GM20431 (cell line): ENCODE measurements around the gene ADGRG6.

Experiments used
- in situ Hi-C: fragments of 300-500 bp; cut with MseI, MboI; formaldehyde crosslinking; loops from one replicate; pipeline ENCODE4 v1.15.0; 2020; ENCODE audit warnings: low sequenced_read_pairs; ENCODE audit not compliant: unreplicated experiment

The ADGRG6 gene

DNA sequence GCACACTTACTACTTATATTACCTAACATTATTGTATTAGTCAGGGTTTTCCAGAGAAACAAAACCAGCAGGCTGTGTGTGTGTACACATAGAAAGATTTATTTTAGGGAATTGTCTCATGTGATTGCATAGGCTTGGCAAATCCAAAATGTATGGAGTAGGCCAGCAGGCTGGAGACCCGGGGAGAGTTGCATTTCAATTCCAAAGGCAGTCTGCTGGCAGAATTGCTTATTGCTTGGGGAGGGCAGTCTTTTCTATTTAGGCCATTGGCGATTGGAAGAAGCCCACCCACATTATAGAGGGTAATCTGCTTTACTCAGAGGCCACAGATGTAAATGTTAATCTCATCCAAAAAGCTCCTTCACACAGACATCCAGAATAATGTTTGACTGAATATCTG lies 157.0 kb downstream of the ADGRG6 start:
- in situ Hi-C loops, result no loop called here

DNA sequence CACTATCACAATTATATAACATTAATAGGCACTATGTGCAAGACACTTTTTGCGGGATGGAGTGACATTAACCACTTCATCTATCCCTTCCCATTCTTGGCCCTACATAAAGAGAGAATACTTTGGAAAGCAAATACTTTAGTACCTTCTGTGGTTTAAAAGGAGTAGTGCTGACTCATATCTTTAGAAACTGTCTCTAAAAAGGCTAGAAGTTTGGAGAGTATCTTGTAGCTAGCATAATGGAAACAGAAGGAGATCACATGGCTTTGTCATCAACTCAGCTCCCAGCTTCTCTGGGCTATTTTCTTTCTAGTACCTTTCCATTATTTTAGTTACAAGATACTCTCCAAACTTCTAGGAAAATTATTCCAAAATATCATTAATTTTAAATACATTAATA lies 157.5 kb downstream of the ADGRG6 start:
- in situ Hi-C loops, result no loop called here

DNA sequence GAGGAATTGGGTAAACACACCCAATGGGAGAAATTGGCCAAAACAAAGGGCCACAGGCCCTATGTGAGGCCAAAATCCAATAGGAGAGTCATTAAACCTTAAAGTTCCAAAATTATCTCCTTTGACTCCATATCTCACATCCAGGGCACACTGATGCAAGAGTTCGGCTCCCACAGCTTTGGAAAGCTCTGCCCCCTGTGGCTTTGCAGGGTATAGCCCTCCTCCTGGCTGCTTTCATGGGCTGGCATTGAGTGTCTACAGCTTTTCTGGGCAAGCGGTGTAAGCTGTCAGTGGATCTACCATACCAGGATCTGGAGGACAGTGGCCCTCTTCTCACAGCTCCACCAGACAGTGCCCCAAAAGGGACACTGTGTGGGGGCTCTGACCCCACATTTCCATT lies 160.5 kb downstream of the ADGRG6 start:
- in situ Hi-C loops, result no loop called here

DNA sequence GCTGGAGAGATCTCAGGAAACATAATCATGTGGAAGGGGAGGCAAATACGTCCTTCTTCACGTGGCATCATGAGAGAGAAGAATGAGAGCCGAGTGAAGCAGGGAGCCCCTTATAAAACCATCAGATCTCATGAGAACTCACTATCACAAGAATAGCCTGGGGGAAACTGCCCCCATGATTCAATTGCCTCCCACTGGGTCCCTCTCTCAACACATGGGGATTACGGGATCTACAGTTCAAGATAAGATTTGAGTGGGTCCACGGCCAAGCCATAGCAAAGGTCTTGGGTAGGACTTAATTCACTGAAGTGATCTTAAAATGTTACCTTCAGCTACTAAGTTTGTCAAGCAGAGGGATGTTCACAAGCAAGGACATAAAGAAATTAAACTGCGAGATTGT lies 162.2 kb downstream of the ADGRG6 start:
- in situ Hi-C loops, result no loop called here

DNA sequence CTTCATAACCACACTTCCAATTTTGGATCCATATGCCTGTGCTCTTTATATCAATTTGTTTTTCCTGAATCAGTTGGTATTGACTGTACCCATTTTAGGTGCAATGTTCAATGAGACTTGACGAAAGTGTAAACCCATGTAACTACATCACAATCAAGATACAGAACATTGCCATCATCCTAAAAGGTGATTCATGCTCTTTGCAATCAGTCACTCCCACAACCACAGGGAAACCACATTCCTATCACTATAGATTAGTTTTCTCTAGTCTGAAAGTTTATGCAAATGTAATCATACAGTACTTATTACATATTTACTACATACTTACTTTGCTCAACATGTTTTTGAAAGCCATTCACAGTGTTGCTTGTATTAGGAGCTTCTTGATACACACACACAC lies 167.4 kb downstream of the ADGRG6 start:
- in situ Hi-C loops, result no loop called here

DNA sequence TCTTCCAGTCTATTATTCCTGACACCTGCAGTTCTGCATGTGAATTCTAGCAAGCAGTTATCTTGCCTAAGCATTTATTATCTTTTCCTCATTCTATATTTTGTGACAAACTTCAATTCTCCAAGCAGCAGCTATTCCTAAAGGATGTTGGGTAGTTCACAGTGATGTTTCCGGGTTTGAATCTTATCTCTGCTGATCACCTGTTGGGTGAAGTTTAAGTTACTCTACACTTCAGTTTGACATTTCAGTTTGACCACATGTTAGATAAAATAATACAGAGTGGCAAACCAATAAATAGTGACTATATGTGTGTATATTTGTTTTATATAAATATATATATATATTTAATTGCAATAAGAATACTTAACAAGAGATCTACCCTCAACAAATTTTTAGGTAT lies 168.6 kb downstream of the ADGRG6 start:
- in situ Hi-C loops, result no loop called here

DNA sequence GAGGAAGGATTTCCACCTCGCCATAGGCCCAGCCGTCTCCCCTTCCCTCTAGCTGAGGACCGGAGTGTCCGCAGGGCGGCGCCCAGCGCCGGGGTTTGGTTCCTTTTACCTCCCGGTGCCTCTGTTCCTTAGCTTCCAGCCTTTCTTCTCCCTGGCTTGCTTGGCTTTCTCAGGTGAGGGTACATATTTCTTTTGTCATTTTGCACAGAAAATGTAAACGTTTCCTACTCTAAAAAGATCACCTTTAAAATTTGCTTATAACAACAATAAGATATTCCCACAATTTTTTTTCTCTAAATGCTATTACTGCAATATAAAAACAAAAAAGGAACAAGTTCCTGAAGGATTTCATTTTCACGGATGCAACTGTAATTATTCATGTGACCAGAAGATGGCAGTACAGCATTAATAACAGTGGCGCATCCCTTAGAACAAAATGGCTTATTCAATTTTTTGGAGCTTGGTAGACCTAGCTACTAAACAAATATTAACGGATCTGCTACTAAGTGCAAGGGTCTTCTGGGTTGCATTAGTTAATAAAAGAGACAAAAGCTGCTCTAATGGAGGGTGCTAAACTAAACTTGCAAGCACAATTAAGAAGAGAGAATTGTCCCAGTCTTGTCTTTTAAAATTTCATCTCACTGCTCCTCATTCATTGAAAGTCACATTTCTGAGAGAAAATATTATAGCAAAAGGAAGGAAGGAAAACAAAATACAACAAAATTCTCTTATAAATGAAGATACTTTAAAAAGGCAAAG lies 172.9 kb downstream of the ADGRG6 start:
- in situ Hi-C loops, result no loop called here

DNA sequence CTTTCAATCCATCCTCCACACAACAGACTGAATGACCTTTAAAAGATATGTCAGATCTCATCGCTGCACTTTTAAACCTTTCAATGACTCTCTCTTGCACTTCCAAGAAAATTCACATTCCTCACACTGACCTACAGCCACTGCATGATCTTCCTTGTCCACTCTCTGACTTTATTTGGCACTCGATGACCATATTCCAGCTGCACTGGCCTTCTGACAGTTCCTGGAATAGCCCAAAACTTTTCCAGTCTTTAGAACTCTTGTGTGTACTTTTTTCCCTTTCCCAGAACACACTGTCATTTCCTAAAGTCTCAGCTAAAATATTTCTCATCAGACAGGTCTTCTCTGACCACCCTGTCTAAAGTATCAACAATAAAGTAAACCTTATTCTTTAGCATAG lies 174.6 kb downstream of the ADGRG6 start:
- in situ Hi-C loops, result no loop called here

DNA sequence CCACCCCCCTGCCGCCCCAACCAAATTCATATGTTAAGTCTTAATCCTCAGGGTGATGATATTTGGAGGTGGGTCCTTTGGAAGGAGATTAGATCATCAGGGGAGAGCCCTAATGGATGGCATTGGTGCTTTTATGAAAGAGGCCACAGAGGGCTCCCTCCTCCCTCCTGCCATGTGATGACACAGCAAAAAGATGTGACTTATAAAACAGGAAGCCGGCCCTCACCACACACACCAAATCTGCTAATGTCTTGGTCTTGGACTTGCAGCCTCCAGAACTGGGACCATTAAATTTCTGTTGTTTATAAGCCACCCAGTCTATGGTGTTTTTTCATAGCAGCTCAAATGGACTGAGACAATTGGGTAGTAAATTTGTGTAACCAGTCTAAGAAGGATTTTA lies 176.3 kb downstream of the ADGRG6 start:
- in situ Hi-C loops, result no loop called here

DNA sequence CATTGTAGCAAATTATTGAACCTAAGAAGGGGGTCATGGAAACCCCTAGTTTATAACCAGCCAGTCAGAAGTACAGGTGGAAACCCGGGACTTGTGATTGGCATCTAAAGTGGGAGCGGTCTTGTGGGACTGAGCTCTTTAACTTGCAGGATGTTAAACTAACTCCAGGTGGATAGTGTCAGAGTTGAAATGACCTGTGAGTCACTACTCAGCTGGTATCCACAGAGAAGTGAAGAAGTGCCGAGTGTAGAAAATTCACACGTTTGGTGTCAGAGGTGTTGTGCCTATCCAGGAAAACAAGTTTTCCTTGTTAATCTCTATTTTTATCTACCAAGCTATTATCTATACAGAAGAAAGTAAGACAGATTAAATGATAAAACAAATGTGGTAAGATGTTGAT lies 179.7 kb downstream of the ADGRG6 start:
- in situ Hi-C loops, result no loop called here

DNA sequence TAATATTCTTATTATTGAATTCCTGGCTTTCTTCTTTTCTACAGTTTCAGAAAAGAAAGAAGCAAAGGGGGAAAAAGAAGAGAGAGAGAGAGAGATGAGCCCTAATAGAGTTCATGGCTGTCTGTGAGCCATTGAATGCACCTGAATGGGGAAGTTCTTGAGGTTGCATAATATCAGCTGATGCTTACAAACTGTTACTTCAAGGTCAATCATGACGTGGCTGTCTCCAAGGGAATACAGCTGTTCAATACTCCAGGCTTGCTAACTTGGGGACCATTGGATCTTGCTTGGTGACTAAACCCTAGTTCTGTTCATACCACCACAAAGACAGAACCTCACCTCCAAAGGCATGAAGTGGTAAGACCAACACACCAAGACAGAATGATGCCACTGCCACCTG lies 180.4 kb downstream of the ADGRG6 start:
- in situ Hi-C loops, result no loop called here

DNA sequence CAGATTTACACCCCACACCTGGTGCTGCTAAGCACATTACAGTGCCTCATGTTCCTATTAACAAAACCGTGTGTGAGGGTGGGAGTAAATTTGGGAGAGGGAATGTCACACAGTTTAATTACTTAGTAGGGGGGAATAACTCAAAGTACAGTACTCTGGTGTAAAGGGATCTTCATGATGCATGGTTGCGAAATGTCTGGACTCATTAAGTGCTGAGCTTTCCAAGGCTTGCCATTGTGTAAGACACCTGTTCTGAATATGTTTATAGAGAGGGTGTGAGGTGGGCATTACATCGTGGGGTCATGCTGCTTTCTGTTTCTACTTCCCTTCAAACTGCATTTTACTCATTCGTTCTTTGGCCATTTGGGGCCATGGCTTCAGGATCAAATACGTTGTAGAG lies 181.2 kb downstream of the ADGRG6 start:
- in situ Hi-C loops, result no loop called here

DNA sequence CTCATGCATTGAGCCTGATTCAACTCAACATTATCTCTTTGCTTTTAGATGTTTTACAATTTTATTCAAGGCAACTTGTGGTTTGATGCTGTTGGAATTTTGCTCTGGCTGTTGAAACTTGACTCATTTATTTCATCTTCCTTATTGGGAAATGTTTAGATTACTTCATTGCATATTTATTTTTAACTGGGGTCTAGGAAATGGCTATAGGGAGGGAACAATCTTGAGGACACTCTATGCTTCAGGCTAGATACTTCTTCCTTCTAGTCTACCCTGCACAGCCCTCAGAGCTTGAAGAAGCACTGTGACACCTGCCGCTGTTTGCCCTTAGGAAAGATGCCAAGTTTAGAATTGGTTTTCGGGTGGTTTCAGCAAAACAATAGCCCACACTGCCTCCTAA lies 183.4 kb downstream of the ADGRG6 start:
- in situ Hi-C loops, result no loop called here

DNA sequence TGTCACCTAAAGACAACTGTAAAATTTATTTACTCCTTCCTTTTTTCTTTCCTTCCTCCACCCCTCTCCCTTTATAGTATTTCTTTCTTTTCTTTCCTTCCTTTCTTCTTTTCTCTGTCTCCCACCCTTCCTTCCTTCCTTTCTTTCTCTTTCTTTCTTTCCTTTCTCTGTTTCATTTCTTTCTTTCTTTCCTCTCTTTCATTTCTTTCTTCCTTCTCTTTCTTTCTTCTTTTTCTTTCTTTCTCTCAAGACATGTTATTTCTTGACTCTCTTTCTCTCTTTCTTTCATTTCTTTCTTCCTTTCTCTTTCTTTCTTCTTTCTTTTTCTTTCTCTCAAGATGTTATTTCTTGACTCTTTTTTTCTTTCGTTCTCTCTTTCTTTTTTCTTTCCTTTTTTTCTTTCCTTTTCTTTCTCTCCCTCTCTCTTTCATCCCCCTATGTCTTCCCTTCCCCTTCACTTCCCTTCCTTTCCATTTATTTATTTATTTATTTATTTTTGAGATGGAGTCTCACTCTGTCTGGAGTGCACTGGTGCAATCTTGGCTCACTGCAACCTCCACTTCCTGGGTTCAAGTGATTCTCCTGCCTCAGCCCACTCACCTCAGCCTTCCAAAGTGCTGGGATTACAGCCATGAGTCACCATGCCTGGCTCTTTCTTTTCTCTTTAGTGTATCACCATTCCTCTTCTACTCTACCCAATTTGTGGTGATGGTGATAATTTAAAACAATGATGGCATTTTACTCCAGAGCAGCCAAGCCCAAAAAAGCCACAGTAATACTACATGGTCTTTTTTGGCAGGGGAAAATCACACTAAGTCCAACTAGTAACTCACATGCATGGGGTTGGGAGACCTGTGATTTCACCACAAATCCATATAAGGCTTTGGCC lies 188.2 kb downstream of the ADGRG6 start:
- in situ Hi-C loops, result no loop called here
